ENCODE results near the gene IFITM1. TPM values are rescaled to one million over a fixed set of nuclear protein-coding genes. Genes with fewer than 3 reads are reported as not detected.
A peak's percentile ranks its signal among the peaks of the same experiment; 100 is the strongest.

The IFITM1 gene
- total and polyA plus RNA-seq, 3 experiments from 2014 or later = 70.7 to 2,153 (median 75.9) TPM

DNA sequence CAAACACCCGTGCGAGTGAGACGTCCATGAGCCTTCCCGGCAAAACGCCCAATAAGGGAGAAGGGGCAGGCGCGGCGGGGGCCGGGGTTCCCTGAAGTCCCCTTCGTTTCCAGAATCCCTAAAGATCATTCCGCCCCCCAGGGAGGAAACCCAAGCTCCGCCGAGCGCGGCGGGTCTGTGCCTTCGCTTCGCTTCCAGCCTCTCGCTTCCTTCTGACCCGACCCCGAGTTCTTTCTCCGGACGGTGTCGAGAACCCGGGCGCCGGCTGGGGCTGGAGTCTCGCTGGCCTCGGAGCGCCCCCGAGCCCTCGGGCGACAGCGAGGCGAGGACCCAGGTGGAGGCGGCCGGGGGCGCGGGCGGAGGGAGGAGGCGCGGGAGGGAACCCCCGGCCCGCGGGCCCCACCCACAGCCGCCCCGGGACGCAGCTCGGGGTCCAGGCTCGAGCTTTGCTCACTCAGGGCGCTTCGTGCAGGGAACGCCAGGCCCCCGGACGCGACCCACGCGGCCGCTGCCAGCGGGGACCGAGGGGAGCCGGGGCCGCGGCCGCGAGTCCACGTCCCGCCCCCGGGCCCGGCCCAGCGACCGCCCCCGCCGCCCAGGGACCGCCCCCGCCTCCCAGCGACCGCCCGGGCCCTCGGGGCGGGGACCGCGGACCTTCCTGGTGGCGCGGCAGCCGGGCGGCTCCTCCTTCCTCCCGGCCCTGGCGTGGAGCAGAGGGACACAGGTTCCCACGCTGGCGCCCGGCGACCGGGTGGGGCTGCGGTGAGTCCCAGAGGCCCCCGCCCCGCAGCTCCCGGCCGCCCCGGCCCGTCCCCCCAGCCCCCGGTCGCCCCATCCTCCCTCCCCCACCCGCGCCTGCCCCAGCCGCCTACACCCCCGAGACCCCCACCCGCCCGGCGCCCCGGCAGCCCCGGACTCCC lies 25.1 kb upstream of the IFITM1 start, which contains the start of gene PGGHG:
Gene PGGHG, plus strand, starts transcription at position 649 of the 920 bp plus-strand sequence. CDS start 691 bp downstream, outside the sequence.
- peaks cover 0 to 41% (median 0%) of the 10 kb centered on the region in 3 donors for H3K36me3 Mint-ChIP-seq
- POLR2A ChIA-PET = interaction anchor here (0.7 to 5.6 kb wide), 13 partner anchors 8 to 118 kb away, joined by 3 to 62 read pairs (median 7); partner anchors contain the start of genes BET1L, NLRP6, PSMD13 and RIC8A
- Histone ChIP-seq H3K27ac (ENCODE audit: low read depth, low read length) (peak within 1 kb of the TSS; percentile 79), H3K4me3 (ENCODE audit: low read length) (peak within 1 kb of the TSS; percentile 74), H3K9me3 (ENCODE audit: low read length) (no peaks in the 10 kb centered on the region), H3K27me3 (ENCODE audit: insufficient read depth, low read length, poor library complexity, severe bottlenecking) (no peaks in the 10 kb centered on the region), H3K4me1 (ENCODE audit: insufficient read depth, low read length) (peaks cover 27% of the 10 kb centered on the region), H3K36me3 (ENCODE audit: insufficient read depth, low read length) (no peaks in the 10 kb centered on the region)
- H3K27me3 Mint-ChIP-seq = peaks cover 0 to 9% of the 10 kb centered on the region in 2 donors
- H3K4me3 Mint-ChIP-seq = peak within 1 kb of the TSS; percentile 94 to 99 (median 98)
- no peaks in the 10 kb centered on the region for H3K9me3 Mint-ChIP-seq
- peaks cover 27 to 57% (median 33%) of the 10 kb centered on the region in 3 donors for H3K4me1 Mint-ChIP-seq
- CTCF ChIA-PET = interaction anchor here (0.5 to 4.3 kb wide), 14 partner anchors 8 to 630 kb away, joined by 3 to 25 read pairs (median 4); partner anchors contain the start of genes BET1L, IFITM2 and RIC8A
- H3K27ac Mint-ChIP-seq = peak within 1 kb of the TSS; percentile 93 to 99 (median 97)
- peak; percentile 55 to 71 (median 67) for DNase-seq

DNA sequence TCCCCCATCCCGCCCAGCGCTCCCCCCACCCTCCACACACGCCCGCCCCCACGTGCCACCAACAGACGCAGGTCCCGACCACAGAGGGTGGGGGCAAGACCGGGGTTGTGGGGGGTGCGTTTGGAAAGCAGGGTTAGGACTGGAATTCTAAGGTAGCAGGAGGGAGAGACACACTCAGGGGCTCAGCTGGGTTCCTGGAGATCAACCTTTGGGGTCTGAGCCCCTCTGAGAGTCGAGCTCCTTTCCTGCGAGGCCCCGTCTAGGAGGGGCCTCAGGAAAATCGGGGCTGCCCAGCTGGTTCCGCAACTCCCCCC lies 24.5 kb upstream of the IFITM1 start:
- H3K36me3 Mint-ChIP-seq = peaks cover 0 to 45% (median 0%) of the 10 kb centered on the region in 3 donors
- DNase-seq = peak; percentile 40 to 75 (median 70)
- POLR2A ChIA-PET = interaction anchor here (1.0 to 5.6 kb wide), 8 partner anchors 9 to 118 kb away, joined by 3 to 62 read pairs (median 7); no protein-coding TSS in a partner anchor
- H3K9me3 Mint-ChIP-seq = no peaks in the 10 kb centered on the region
- Histone ChIP-seq H3K27ac (ENCODE audit: low read depth, low read length) (peak overlapping the region; percentile 61), H3K36me3 (ENCODE audit: insufficient read depth, low read length) (no peaks in the 10 kb centered on the region), H3K4me3 (ENCODE audit: low read length) (peak overlapping the region; percentile 45), H3K9me3 (ENCODE audit: low read length) (no peaks in the 10 kb centered on the region), H3K27me3 (ENCODE audit: insufficient read depth, low read length, poor library complexity, severe bottlenecking) (no peaks in the 10 kb centered on the region), H3K4me1 (ENCODE audit: insufficient read depth, low read length) (peaks cover 27% of the 10 kb centered on the region)
- CTCF ChIA-PET = interaction anchor here (0.7 to 4.3 kb wide), 6 partner anchors 8 to 73 kb away, joined by 3 to 24 read pairs (median 4); no protein-coding TSS in a partner anchor
- peaks cover 0 to 9% of the 10 kb centered on the region in 2 donors for H3K27me3 Mint-ChIP-seq
- peak overlapping the region; percentile 80 to 94 (median 86) for H3K4me3 Mint-ChIP-seq
- H3K27ac Mint-ChIP-seq = peak overlapping the region; percentile 90 to 99 (median 94)
- H3K4me1 Mint-ChIP-seq = peaks cover 25 to 54% (median 32%) of the 10 kb centered on the region in 3 donors

DNA sequence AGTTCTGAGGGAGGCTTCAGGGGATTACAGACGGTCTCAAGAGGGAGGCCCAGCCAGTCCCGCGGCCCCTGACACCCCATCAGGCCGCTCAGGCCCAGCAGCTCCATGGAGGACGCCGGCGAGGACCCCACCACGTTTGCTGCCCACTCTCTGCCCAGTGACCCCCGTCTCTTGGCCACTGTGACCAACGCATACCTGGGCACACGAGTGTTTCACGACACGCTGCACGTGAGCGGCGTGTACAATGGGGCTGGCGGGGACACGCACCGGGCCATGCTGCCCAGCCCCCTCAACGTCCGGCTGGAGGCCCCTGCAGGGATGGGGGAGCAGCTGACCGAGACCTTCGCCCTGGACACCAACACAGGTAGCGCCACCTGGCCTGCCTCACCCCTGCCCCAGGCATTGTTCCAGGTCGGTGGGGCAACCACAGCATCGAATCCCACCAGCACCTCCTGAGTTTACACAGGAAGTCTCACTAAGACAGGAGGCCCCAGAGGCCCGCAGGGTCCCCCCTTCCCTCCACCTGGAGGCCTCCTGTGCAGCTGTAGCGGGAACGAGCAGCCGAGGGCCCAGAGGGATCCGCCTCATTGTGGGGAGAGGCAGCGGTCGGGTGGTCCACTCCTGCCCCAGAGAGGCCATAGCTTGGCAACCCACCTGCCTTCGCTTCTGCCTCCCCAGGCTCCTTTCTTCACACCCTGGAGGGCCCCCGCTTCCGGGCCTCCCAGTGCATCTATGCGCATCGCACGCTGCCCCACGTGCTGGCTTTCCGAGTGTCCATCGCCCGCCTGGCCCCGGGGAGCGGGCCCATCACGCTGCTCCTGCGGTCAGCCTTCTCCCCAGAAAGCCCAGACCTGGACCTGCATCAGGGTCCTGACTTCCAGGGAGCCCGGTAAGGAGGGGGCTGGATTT lies 23.9 kb upstream of the IFITM1 start:
- DNase-seq = peak in 4 of 5 donors; percentile 34 to 70 (median 64)
- no peaks in the 10 kb centered on the region for H3K36me3 ChIP-seq (ENCODE audit: insufficient read depth, low read length)
- peaks cover 27% of the 10 kb centered on the region for H3K4me1 ChIP-seq (ENCODE audit: insufficient read depth, low read length)
- CTCF ChIA-PET = interaction anchor here (0.7 to 4.3 kb wide), 5 partner anchors 9 to 83 kb away, joined by 3 to 24 read pairs (median 4); partner anchors contain the start of genes BET1L and RIC8A
- Mint-ChIP-seq H3K27me3 (peaks cover 0 to 9% of the 10 kb centered on the region in 2 donors), H3K36me3 (peaks cover 0 to 50% (median 0%) of the 10 kb centered on the region in 3 donors), H3K4me3 (peak overlapping the region; percentile 80 to 94 (median 86)), H3K9me3 (no peaks in the 10 kb centered on the region), H3K27ac (peak overlapping the region; percentile 90 to 99 (median 94)), H3K4me1 (peaks cover 25 to 53% (median 32%) of the 10 kb centered on the region in 3 donors)
- no peaks in the 10 kb centered on the region for H3K9me3 ChIP-seq (ENCODE audit: low read length)
- POLR2A ChIA-PET = interaction anchor here (1.1 to 5.6 kb wide), 6 partner anchors 8 to 41 kb away, joined by 3 to 62 read pairs (median 8); no protein-coding TSS in a partner anchor
- peak overlapping the region; percentile 45 for H3K4me3 ChIP-seq (ENCODE audit: low read length)
- H3K27ac ChIP-seq (ENCODE audit: low read depth, low read length) = peak overlapping the region; percentile 61
- no peaks in the 10 kb centered on the region for H3K27me3 ChIP-seq (ENCODE audit: insufficient read depth, low read length, poor library complexity, severe bottlenecking)

DNA sequence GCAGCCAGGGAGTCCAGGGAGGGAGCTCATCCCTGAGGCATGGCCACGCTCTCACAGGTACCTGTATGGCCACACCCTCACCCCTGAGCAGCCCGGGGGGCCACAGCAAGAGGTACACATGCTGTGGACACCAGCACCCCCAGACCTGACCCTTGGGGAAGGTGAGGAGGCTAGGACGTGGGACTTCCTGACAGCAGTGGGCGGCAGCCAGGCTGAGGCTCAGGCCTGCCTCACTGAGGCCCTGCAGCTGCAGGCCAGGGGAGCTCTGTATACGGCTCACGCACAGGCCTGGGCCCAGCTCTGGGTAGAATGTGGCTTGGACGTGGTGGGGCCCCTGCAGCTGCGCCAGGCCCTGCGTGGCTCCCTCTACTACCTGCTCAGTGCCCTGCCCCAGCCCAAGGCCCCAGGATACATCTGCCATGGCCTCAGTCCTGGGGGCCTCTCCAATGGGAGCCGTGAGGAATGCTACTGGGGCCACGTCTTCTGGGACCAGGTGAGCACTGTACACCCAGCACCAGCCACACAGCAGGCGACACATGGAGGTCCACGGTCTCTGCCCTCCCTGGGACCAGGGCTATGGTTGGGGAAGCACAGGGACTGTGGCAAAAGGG lies 23.1 kb upstream of the IFITM1 start:
- peaks cover 0 to 9% of the 10 kb centered on the region in 2 donors for H3K27me3 Mint-ChIP-seq
- Histone ChIP-seq H3K27me3 (ENCODE audit: insufficient read depth, low read length, poor library complexity, severe bottlenecking) (no peaks in the 10 kb centered on the region), H3K27ac (ENCODE audit: low read depth, low read length) (no peak overlapping the region), H3K9me3 (ENCODE audit: low read length) (no peaks in the 10 kb centered on the region), H3K4me1 (ENCODE audit: insufficient read depth, low read length) (peaks cover 27% of the 10 kb centered on the region), H3K4me3 (ENCODE audit: low read length) (no peak overlapping the region), H3K36me3 (ENCODE audit: insufficient read depth, low read length) (no peaks in the 10 kb centered on the region)
- H3K27ac Mint-ChIP-seq = peak overlapping the region; percentile 12 to 96 (median 72)
- POLR2A ChIA-PET = interaction anchor here (0.6 to 5.6 kb wide), 4 partner anchors 8 to 505 kb away, joined by 5 to 62 read pairs (median 8); no protein-coding TSS in a partner anchor
- peak overlapping the region; percentile 34 to 94 (median 80) for H3K4me3 Mint-ChIP-seq
- H3K9me3 Mint-ChIP-seq = no peaks in the 10 kb centered on the region
- CTCF ChIA-PET = interaction anchor here (1.3 to 4.3 kb wide), 4 partner anchors 10 to 84 kb away, joined by 4 to 24 read pairs (median 8); partner anchors contain the start of genes BET1L and RIC8A
- DNase-seq = peak in 1 of 5 donors; percentile 52
- H3K4me1 Mint-ChIP-seq = peaks cover 25 to 49% (median 29%) of the 10 kb centered on the region in 3 donors
- peaks cover 0 to 50% (median 0%) of the 10 kb centered on the region in 3 donors for H3K36me3 Mint-ChIP-seq

DNA sequence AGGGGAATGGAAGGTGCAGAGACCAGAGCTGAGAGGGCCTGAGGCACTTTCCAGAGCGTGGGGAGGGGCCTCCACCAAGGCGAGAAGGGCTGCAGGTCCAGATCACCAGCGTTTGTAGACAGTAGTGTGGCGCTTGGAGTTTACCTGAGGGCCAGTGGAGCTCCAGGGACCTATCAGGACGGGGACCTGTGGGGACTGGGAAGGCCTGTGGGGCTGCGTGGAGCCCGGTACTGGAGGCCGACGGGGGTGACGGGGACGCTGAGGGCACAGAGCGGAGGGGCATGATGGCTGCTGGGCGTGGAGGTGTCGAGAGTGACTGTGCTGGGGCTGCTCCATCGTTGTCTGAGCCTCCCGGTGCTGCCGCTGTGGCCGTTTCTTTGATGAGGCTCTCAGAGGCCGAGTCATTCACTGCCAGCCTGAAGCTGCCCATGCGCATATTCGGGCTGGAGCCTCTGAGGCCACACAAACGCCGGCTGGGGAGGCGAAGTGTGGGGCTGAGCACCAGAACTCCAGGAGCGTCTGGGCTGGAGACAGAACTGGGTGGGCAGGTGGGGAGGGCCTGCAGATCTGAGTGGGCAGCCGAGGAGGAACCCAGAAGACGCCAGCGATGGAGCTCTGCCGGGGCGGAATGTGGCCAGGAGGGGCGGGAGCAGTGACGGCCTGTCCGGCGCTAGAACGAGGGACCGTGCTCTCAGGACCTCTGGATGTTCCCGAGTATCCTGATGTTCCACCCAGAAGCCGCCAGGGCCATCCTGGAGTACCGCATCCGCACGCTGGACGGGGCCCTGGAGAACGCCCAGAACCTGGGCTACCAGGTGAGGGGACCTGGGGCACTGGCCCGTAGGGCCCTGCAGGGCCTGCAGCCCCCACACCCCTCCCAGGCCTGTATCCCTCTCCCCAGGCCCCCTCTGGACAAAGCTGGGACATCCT lies 22.3 kb upstream of the IFITM1 start:
- POLR2A ChIA-PET = interaction anchor here (0.6 to 5.6 kb wide), 4 partner anchors 11 to 504 kb away, joined by 3 to 62 read pairs (median 6); no protein-coding TSS in a partner anchor
- peaks cover 0 to 9% of the 10 kb centered on the region in 2 donors for H3K27me3 Mint-ChIP-seq

More for the DNA sequence above, 22.3 kb upstream of the IFITM1 start:
- Histone ChIP-seq H3K27ac (ENCODE audit: low read depth, low read length) (no peak overlapping the region), H3K27me3 (ENCODE audit: insufficient read depth, low read length, poor library complexity, severe bottlenecking) (no peaks in the 10 kb centered on the region), H3K4me1 (ENCODE audit: insufficient read depth, low read length) (peaks cover 20% of the 10 kb centered on the region), H3K36me3 (ENCODE audit: insufficient read depth, low read length) (no peaks in the 10 kb centered on the region), H3K4me3 (ENCODE audit: low read length) (no peak overlapping the region), H3K9me3 (ENCODE audit: low read length) (no peaks in the 10 kb centered on the region)
- peak overlapping the region; percentile 12 to 96 (median 65) for H3K27ac Mint-ChIP-seq
- no peaks in the 10 kb centered on the region for H3K9me3 Mint-ChIP-seq
- peak overlapping the region in 4 of 7 donors; percentile 38 to 88 (median 66) for H3K4me3 Mint-ChIP-seq
- H3K4me1 Mint-ChIP-seq = peaks cover 21 to 42% (median 23%) of the 10 kb centered on the region in 3 donors
- DNase-seq = peak in 1 of 5 donors; percentile 46
- CTCF ChIA-PET = interaction anchor here (1.5 to 4.3 kb wide), 3 partner anchors 14 to 84 kb away, joined by 4 to 24 read pairs (median 13); partner anchors contain the start of genes BET1L and RIC8A
- H3K36me3 Mint-ChIP-seq = peaks cover 0 to 50% (median 0%) of the 10 kb centered on the region in 3 donors
